Effector memory CD4-positive, alpha-beta T cell (primary cell): ENCODE data around the gene TBL3.

Experiments
- DNase-seq, 3 donors: peaks; one replicate each; pipeline ENCODE4 v3.0.0-alpha.2; 2020
- H3K27ac ChIP-seq: 2 replicates; pipeline ENCODE4 v1.7.0; 2013; ENCODE audit warnings: mild to moderate bottlenecking, low read length, moderate library complexity; ENCODE audit not compliant: insufficient read depth, poor library complexity, severe bottlenecking
- H3K27me3 ChIP-seq: replicated peaks from 2 replicates; pipeline ENCODE4 v1.7.0; 2013; ENCODE audit warnings: mild to moderate bottlenecking, low read length; ENCODE audit not compliant: insufficient read depth, control insufficient read depth, poor library complexity, severe bottlenecking
- H3K36me3 ChIP-seq: 2 replicates; pipeline ENCODE4 v1.7.0; 2013; ENCODE audit warnings: mild to moderate bottlenecking, low read length, moderate library complexity; ENCODE audit not compliant: control insufficient read depth, insufficient read depth
- H3K4me1 ChIP-seq: 2 replicates; pipeline ENCODE4 v1.7.0; 2013; ENCODE audit warnings: low read length, mild to moderate bottlenecking; ENCODE audit not compliant: control insufficient read depth, insufficient read depth, poor library complexity, severe bottlenecking
- H3K4me3 ChIP-seq: 2 replicates; pipeline ENCODE4 v1.7.0; 2013; ENCODE audit warnings: low read length, low read depth, mild to moderate bottlenecking; ENCODE audit not compliant: insufficient read depth, poor library complexity, severe bottlenecking
- H3K9me3 ChIP-seq: 2 replicates; pipeline ENCODE4 v1.7.0; 2013; ENCODE audit warnings: mild to moderate bottlenecking, low read length, moderate library complexity; ENCODE audit not compliant: control insufficient read depth

The TBL3 gene

GRCh38 chr16:1976216-1976520 lies 4.3 kb downstream of the TBL3 start:
- H3K27ac ChIP-seq, result no peak overlapping the region
- no peak for DNase-seq
- H3K9me3 ChIP-seq, result no peaks in the 10 kb centered on the region
- peaks cover 17% of the 10 kb centered on the region for H3K4me1 ChIP-seq
- no peak overlapping the region for H3K4me3 ChIP-seq
- peaks cover 48% of the 10 kb centered on the region for H3K36me3 ChIP-seq
- peaks cover 8% of the 10 kb centered on the region for H3K27me3 ChIP-seq

- no peak for DNase-seq
- Histone ChIP-seq H3K27ac (no peak overlapping the region), H3K4me1 (peaks cover 12% of the 10 kb centered on the region), H3K9me3 (no peaks in the 10 kb centered on the region), H3K36me3 (peaks cover 48% of the 10 kb centered on the region), H3K4me3 (no peak overlapping the region), H3K27me3 (peaks cover 16% of the 10 kb centered on the region)
Measured at GRCh38 chr16:1976951-1977874, 5.4 kb downstream of the TBL3 start.

GRCh38 chr16:1977875-1978268 lies 6.0 kb downstream of the TBL3 start:
- Histone ChIP-seq H3K27ac (no peak overlapping the region), H3K27me3 (peaks cover 16% of the 10 kb centered on the region), H3K4me3 (no peak overlapping the region), H3K36me3 (peaks cover 48% of the 10 kb centered on the region), H3K4me1 (peaks cover 6% of the 10 kb centered on the region), H3K9me3 (no peaks in the 10 kb centered on the region)
- no peak for DNase-seq

- H3K4me3 ChIP-seq, result no peak overlapping the region
Measured at GRCh38 chr16:1978476-1979120, 6.7 kb downstream of the TBL3 start.

GRCh38 chr16:1979271-1980029 lies 7.6 kb downstream of the TBL3 start:
- H3K27me3 ChIP-seq, result peaks cover 16% of the 10 kb centered on the region
- no peaks in the 10 kb centered on the region for H3K9me3 ChIP-seq
- peaks cover 44% of the 10 kb centered on the region for H3K36me3 ChIP-seq
- no peak overlapping the region for H3K4me3 ChIP-seq
- H3K27ac ChIP-seq, result no peak overlapping the region
- no peak for DNase-seq
- peaks cover 13% of the 10 kb centered on the region for H3K4me1 ChIP-seq

More at GRCh38 chr16:1978476-1979120, 6.7 kb downstream of the TBL3 start:
- Histone ChIP-seq H3K36me3 (peaks cover 48% of the 10 kb centered on the region), H3K9me3 (no peaks in the 10 kb centered on the region), H3K27me3 (peaks cover 16% of the 10 kb centered on the region), H3K27ac (no peak overlapping the region), H3K4me1 (peaks cover 11% of the 10 kb centered on the region)
- no peak for DNase-seq

GRCh38 chr16:1980030-1980769 lies 8.3 kb downstream of the TBL3 start:
- peaks cover 16% of the 10 kb centered on the region for H3K27me3 ChIP-seq
- peaks cover 36% of the 10 kb centered on the region for H3K36me3 ChIP-seq
- H3K4me3 ChIP-seq, result no peak overlapping the region
- no peak overlapping the region for H3K27ac ChIP-seq
- peaks cover 20% of the 10 kb centered on the region for H3K4me1 ChIP-seq
- no peaks in the 10 kb centered on the region for H3K9me3 ChIP-seq
- no peak for DNase-seq

GRCh38 chr16:1980770-1981087 lies 8.9 kb downstream of the TBL3 start:
- Histone ChIP-seq H3K4me3 (no peak overlapping the region), H3K9me3 (no peaks in the 10 kb centered on the region), H3K4me1 (peaks cover 21% of the 10 kb centered on the region), H3K27ac (no peak overlapping the region), H3K36me3 (peaks cover 36% of the 10 kb centered on the region), H3K27me3 (peaks cover 16% of the 10 kb centered on the region)
- no peak for DNase-seq

GRCh38 chr16:1981398-1981836 lies 9.6 kb downstream of the TBL3 start, which contains the start of gene NOXO1:
TSS of gene NOXO1 (minus strand) at chr16:1981469. CDS start at chr16:1981179, 290 bp downstream.
- Histone ChIP-seq H3K36me3 (peaks cover 36% of the 10 kb centered on the region), H3K27me3 (peaks cover 16% of the 10 kb centered on the region), H3K27ac (no peak within 1 kb of the TSS), H3K9me3 (no peaks in the 10 kb centered on the region), H3K4me1 (peaks cover 21% of the 10 kb centered on the region), H3K4me3 (no peak within 1 kb of the TSS)
- no peak for DNase-seq

- Histone ChIP-seq H3K4me1 (peaks cover 21% of the 10 kb centered on the region), H3K9me3 (no peaks in the 10 kb centered on the region), H3K36me3 (peaks cover 35% of the 10 kb centered on the region), H3K4me3 (no peak overlapping the region), H3K27me3 (peaks cover 16% of the 10 kb centered on the region), H3K27ac (no peak overlapping the region)
- DNase-seq, result no peak
Measured at GRCh38 chr16:1982013-1982433, 10.2 kb downstream of the TBL3 start.
